ENCODE measurements around the gene MAP7.

MAP7 gene

DNA sequence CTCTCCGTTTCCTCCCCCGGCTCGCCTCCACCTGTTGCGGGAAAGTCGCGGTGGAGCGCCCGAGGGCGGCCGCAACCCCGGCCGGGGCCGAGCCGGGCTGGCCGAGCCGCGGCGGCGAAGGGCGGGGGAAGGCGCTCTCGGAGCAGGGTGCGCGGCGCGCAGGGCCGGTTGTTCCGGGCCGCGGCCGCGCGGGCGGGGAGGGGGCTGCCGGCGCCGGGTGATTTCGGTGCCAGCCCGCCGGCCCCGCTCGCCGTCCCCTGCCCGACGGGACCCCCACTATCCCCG lies 235 bp downstream of the MAP7 start:
- no peak for DNase-seq
- Mint-ChIP-seq H3K27ac (no peak overlapping the region), H3K27me3 (peaks cover 55% of the 10 kb centered on the region), H3K9me3 (no peaks in the 10 kb centered on the region), H3K4me1 (peaks cover 11% of the 10 kb centered on the region), H3K4me3 (peak overlapping the region; percentile 31), H3K36me3 (peaks cover 2% of the 10 kb centered on the region)
- CTCF ChIA-PET = interaction anchor here (0.6 to 3.1 kb wide), 4 partner anchors 10 to 55 kb away, joined by 3 to 10 read pairs (median 3); no protein-coding TSS in a partner anchor

DNA sequence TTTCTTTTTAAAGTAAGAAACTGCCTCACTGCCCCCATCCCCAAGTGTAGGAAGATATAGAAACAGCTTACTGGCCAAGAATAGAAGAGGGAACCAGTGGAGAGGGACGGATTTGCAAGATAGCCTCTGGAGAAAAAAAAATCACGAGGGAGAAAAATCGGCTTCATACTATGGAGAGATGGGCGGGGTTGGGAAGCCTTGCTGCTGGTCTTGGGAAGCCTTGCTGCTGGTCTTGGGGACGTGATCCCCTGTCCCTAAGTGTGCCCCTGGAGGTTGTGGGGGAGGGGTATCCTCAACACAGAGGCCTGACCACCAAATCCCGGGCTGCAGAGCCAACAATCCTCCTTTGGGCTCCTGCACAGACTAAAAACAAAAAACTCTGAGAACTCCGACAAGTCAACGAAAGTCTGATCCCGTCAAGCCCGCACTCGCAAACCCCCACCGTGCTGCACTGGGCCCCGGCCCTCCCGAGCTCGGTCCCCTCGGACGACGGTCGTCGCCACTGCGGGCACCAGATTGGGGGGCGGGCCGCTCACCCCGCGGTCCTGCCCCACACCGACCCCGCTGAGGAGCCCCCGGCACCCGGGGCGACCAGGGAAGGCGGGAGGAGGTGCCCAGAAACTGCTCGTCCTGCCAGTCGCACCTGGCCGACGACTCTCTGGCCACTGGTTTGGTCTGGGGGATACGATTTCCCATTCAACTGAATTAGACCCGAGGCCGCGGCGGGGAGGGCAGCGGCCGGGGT lies 750 bp downstream of the MAP7 start:
- Mint-ChIP-seq H3K9me3 (no peaks in the 10 kb centered on the region), H3K36me3 (no peaks in the 10 kb centered on the region), H3K27ac (no peak overlapping the region), H3K27me3 (peaks cover 60% of the 10 kb centered on the region), H3K4me1 (peaks cover 11% of the 10 kb centered on the region), H3K4me3 (peak overlapping the region; percentile 61)
- CTCF ChIA-PET = interaction anchor here (0.6 to 3.1 kb wide), 6 partner anchors 10 to 414 kb away, joined by 3 to 10 read pairs (median 3); no protein-coding TSS in a partner anchor
- DNase-seq = peak; percentile 26

DNA sequence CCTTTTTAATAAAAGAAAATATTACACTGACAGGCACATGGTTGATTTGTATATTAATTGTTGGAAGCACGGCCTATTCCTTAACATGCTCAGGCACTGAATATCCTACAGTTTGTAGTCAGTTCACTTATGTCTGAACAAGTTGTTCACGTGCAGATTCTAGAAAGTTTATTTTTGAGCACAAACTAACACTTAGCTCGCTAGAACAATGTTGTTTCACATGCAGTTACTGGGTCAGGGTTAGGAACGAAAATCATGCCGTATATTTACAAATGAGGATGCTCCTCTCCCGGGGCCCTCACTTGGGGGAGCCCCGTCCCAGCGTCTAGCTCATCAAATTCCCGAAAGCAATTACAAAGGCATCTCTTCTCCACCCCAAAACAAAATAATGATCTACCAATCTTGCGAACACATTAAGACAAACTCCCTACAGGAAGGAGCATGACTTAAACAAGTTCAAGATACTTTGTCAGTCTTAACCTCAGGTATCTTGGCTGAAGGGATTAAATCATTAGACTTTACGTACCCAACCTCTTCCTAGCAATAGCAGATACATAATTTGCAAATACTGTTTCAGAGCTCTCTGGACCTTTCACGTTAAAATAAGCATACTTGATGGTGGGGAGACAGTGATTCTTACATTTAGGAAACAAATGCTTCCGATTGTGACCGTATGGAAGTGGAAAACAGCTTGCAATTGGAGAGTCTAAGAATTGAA lies 1.5 kb downstream of the MAP7 start:
- Mint-ChIP-seq H3K4me3 (peak overlapping the region; percentile 61), H3K27ac (no peak overlapping the region), H3K9me3 (no peaks in the 10 kb centered on the region), H3K27me3 (peaks cover 67% of the 10 kb centered on the region), H3K36me3 (no peaks in the 10 kb centered on the region), H3K4me1 (peaks cover 11% of the 10 kb centered on the region)
- DNase-seq = no peak
- CTCF ChIA-PET = interaction anchor here (0.9 to 1.1 kb wide), 2 partner anchors 9 to 415 kb away, joined by 3 to 4 read pairs; no protein-coding TSS in a partner anchor

DNA sequence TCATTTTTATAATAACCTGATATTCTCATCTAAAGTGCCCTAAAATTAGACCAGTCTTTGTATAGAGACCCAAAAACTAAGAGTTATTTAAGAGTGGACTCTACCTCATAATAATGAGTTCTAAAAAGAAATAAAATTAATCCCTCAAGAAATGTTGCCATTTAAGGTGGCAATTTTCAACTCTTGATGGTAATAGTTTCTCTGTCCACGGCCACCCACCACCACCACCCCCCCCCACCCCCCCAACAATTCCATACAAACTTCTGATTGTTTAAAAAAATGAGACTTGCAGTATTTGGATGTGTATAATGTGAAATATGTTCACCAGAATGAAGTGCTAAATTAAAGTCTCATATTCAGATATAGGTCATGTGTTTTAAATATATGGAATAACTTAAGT lies 2.4 kb downstream of the MAP7 start:
- Mint-ChIP-seq H3K9me3 (no peaks in the 10 kb centered on the region), H3K27ac (no peak overlapping the region), H3K4me1 (peaks cover 11% of the 10 kb centered on the region), H3K36me3 (no peaks in the 10 kb centered on the region), H3K4me3 (no peak overlapping the region), H3K27me3 (peaks cover 74% of the 10 kb centered on the region)
- DNase-seq = no peak
- CTCF ChIA-PET = interaction anchor here (1.6 kb wide), 1 partner anchor 16 kb away, joined by 4 read pairs; no protein-coding TSS in a partner anchor

DNA sequence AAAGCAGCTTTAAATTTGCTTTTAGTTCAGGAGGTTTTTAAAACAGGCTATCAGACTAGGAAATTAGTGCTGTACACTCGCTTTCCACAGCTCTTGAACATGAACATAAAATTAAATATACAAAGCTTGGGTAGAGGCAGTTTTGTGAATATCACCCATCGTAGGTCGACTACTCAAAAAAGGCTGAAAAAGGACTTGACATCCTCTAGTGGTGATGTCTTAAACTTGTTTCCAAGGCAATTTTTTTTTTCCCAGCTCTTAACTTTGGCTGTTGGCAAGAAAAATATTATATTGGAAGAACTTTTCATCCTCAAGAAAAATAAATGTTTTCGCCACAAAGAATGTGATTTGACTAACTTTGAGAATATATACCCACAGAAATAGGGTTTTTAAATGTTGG lies 2.9 kb downstream of the MAP7 start:
- no peaks in the 10 kb centered on the region for H3K36me3 Mint-ChIP-seq
- H3K4me1 Mint-ChIP-seq = peaks cover 11% of the 10 kb centered on the region
- H3K27ac Mint-ChIP-seq = no peak overlapping the region
- H3K9me3 Mint-ChIP-seq = no peaks in the 10 kb centered on the region
- H3K27me3 Mint-ChIP-seq = peaks cover 71% of the 10 kb centered on the region
- CTCF ChIA-PET = interaction anchor here (0.7 to 1.6 kb wide), 5 partner anchors 15 to 220 kb away, joined by 3 to 7 read pairs (median 4); no protein-coding TSS in a partner anchor
- no peak for DNase-seq
- H3K4me3 Mint-ChIP-seq = no peak overlapping the region

DNA sequence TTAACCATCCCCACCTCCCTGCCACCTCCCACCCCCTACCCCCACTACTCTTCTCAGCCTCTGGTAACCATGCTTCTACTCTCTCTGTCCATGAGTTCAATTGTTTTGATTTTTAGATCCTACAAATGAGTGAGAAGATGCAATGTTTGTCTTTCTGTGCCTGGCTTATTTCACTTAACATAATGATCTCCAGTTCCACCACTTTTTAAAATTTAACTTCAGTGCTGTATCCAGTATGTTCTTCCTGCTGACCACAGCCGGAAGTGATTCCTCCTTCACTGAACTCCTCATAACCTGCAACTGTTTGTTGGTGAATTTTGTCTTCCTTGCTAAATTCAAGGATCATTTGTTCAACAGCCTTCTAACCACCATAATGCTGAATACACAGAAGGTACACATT lies 3.9 kb downstream of the MAP7 start:
- Mint-ChIP-seq H3K9me3 (no peaks in the 10 kb centered on the region), H3K4me3 (no peak overlapping the region), H3K36me3 (no peaks in the 10 kb centered on the region), H3K27ac (no peak overlapping the region), H3K4me1 (peaks cover 10% of the 10 kb centered on the region), H3K27me3 (peaks cover 66% of the 10 kb centered on the region)
- CTCF ChIA-PET = interaction anchor here (1.0 to 1.6 kb wide), 3 partner anchors 14 to 213 kb away, joined by 3 to 7 read pairs (median 4); no protein-coding TSS in a partner anchor
- DNase-seq = no peak

DNA sequence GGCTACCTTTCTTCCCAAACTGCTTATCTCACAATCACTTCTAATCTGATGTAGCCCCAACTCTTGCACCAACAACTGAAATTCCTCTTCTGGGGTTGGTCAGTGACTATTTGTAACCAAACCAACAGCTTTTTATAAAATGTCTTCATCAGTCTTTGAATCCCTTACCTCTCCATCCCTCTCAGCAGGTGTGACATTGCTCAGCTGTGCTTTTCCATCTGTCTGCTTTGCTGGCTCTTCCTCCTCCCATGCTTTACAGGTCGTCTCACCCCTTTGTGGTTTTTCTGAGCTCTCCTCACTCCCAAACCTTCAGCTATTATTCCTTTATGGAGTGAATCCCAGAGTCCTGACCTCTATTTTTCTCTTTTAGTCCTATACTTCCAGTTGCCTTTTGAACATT lies 5.9 kb downstream of the MAP7 start:
- CTCF ChIA-PET = interaction anchor here (0.9 kb wide), 1 partner anchor 18 kb away, joined by 3 read pairs; no protein-coding TSS in a partner anchor
- no peak overlapping the region for H3K27ac Mint-ChIP-seq
- H3K36me3 Mint-ChIP-seq = no peaks in the 10 kb centered on the region
- H3K9me3 Mint-ChIP-seq = no peaks in the 10 kb centered on the region
- peaks cover 4% of the 10 kb centered on the region for H3K4me1 Mint-ChIP-seq
- no peak overlapping the region for H3K4me3 Mint-ChIP-seq
- no peak for DNase-seq
- peaks cover 57% of the 10 kb centered on the region for H3K27me3 Mint-ChIP-seq

DNA sequence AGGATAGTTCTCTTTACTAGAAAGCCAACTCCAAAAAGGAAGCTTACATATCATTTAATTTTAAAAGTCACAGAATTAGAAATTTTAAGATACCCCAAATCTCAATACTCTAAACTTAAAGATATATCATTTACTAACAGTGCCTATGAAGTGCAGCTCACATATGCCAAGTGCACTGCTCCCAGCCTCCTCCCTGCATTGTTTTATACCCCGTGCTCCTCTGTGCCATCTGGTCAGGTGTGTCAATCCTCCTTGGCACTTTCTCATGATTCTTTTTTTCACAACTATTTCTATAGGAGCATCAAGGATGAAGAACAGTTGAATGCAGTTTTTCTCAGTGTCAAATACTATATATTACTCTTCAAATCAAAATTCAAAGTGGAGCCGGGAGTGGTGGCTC lies 8.8 kb downstream of the MAP7 start:
- Mint-ChIP-seq H3K4me1 (no peaks in the 10 kb centered on the region), H3K4me3 (no peak overlapping the region), H3K9me3 (no peaks in the 10 kb centered on the region), H3K27ac (no peak overlapping the region), H3K36me3 (no peaks in the 10 kb centered on the region), H3K27me3 (peaks cover 43% of the 10 kb centered on the region)
- CTCF ChIA-PET = interaction anchor here (0.9 kb wide), 1 partner anchor 15 kb away, joined by 4 read pairs; no protein-coding TSS in a partner anchor
- DNase-seq = no peak

DNA sequence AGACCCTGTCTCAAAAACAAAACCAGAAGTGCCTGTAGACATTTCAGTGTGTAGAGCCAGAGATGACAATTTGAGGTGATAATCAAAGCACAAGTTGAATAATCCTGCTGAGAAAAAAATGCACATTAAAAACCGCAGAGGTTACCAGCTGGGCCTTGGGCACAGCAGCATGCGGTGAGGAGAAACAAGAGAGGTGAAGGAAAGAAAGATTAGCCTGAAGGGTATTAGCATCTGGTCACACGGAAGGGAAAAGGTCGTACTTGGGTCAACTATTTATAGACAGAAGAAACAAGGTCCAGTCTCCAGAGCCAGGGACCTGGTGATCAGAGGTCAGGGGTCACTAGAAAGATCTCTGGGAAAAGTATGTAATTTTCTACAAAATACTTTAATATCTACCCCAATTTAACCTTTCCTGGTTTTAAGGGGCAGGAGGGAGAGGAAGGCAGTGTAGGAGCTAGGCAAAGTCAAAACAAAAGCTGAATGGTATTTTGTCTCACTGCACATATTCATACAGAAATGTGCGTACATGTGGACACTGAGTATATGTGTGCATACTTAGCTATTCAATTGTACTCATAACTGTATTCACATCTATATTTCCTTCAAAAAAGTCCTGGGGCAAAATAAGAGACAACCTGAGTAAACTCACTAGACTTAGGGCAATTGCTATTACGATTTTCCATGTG lies 10.1 kb downstream of the MAP7 start:
- Mint-ChIP-seq H3K36me3 (no peaks in the 10 kb centered on the region), H3K4me3 (no peak overlapping the region), H3K27ac (no peak overlapping the region), H3K9me3 (no peaks in the 10 kb centered on the region), H3K4me1 (peaks cover under 1% of the 10 kb centered on the region), H3K27me3 (peaks cover 35% of the 10 kb centered on the region)
- CTCF ChIA-PET = interaction anchor here (1.2 kb wide), 2 partner anchors 9 to 69 kb away, joined by 3 to 4 read pairs; no protein-coding TSS in a partner anchor
- DNase-seq = no peak

DNA sequence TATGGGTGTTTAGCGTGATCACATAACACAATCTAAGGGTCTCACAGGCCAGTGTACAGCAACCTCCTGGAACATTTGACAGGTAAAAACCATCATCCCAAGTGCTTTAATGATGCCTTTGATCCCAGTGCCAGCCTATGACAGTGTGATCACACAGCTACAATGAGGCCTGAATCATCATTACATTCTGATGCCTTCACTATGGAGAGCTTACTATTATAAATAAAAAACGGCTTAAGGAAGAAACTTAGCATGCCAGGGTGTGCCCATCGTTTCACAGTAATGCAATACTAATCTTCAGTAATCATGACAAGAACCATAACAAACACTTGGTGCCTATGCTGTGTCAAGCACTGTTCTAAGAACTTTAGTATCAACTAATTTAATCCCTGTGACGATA lies 11.4 kb downstream of the MAP7 start:
- DNase-seq = no peak
- no peak overlapping the region for H3K4me3 Mint-ChIP-seq
- no peaks in the 10 kb centered on the region for H3K36me3 Mint-ChIP-seq
- peaks cover 29% of the 10 kb centered on the region for H3K27me3 Mint-ChIP-seq
- no peak overlapping the region for H3K27ac Mint-ChIP-seq
- CTCF ChIA-PET = interaction anchor here (0.6 to 1.2 kb wide), 2 partner anchors 17 to 68 kb away, joined by 3 read pairs; no protein-coding TSS in a partner anchor
- peaks cover 2% of the 10 kb centered on the region for H3K4me1 Mint-ChIP-seq
- no peaks in the 10 kb centered on the region for H3K9me3 Mint-ChIP-seq

DNA sequence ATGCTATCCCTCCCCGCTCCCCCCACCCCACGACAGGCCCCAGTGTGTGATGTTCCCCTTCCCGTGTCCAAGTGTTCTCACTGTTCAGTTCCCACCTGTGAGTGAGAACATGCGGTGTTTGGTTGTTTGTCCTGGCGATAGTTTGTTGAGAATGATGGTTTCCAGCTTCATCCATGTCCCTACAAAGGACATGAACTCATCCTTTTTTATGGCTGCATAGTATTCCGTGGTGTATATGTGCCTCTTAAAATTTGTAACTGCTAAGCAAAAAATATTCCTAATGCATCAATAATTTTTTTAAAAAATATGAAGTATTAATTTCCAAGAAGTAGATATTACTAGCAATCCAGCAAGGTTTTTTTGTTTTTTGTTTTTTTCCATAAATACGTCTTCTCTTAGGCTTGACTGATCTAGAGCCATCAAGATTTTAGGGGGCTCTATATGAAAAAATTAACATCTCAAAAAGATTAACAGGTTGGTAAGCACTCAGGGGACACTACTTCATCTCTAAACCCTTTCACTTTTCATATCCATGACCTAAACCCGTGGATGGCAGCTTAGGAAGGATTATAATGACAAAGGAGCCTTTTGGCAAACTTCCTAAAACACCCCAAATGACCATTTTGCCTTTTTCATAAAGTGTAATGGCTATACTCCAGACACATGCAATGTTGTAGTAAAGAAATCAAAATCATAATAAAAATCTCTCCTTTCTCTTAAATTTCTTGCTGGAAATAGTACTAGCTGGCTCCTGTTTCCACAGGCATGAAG lies 14.2 kb downstream of the MAP7 start:
- Mint-ChIP-seq H3K4me1 (peaks cover 2% of the 10 kb centered on the region), H3K27ac (no peak overlapping the region), H3K4me3 (no peak overlapping the region), H3K36me3 (no peaks in the 10 kb centered on the region), H3K27me3 (peaks cover 16% of the 10 kb centered on the region), H3K9me3 (no peaks in the 10 kb centered on the region)
- CTCF ChIA-PET = interaction anchor here (1.4 kb wide), 1 partner anchor 10 kb away, joined by 3 read pairs; no protein-coding TSS in a partner anchor
- DNase-seq = no peak

DNA sequence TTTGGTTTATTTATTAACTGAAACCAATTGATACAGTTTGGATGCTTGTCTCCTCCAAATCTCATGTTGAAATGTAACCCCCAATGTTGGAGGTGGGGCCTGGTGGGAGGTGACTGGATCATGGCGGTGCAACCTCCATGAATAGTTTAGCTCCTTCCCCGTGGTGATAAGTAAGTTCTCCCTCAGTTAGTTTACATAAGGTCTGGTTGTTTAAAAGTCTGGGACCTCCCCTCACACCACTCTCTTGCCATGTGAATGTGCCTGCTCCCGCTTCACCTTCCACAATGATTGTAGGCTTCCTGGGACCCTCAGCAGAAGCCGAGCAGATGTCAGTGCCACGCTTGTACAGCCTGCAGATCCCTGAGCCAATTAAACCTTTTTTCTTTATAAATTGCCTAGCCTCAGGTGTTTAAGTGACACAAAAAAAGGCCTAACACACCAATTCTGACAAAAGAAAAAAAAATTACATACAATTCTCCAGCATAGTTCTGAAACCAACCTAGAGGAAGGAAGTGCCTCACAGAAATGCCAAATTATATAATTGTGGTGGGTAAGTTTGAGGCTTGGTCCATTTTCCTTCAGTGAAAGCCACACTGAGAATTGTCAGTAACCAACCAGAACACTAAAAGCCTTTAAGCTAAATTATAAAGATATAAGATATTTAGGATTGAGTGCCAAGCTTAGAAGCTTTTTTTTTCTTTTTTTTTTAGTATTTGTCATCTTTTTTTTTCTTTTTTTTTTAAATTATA lies 15.0 kb downstream of the MAP7 start:
- DNase-seq = no peak
- CTCF ChIA-PET = interaction anchor here (0.6 to 1.4 kb wide), 2 partner anchors 9 to 15 kb away, joined by 3 read pairs; partner anchors contain the start of gene MAP7
- Mint-ChIP-seq H3K27me3 (peaks cover 16% of the 10 kb centered on the region), H3K27ac (no peak overlapping the region), H3K4me1 (peaks cover 2% of the 10 kb centered on the region), H3K36me3 (no peaks in the 10 kb centered on the region), H3K9me3 (no peaks in the 10 kb centered on the region), H3K4me3 (no peak overlapping the region)

DNA sequence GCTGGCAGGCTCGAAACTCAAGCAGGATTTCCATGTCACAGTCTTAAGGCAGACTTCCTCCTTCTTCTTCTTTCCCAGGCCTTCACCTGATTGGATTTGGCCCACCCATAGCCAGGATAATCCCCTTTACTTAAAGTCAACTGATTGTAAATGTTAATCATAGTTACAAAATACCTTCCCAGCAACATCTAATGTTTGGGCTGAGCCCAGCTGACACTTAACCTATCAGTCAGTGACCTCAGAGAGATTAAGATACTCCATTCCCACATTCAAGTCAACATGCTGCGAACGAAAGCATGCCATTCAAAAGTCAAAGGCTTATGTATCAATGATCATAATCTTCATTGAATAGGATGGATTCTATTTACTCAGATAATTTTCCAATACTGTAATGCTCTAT lies 16.0 kb downstream of the MAP7 start:
- peaks cover 2% of the 10 kb centered on the region for H3K4me1 Mint-ChIP-seq
- no peaks in the 10 kb centered on the region for H3K9me3 Mint-ChIP-seq
- CTCF ChIA-PET = no interaction called here
- no peak overlapping the region for H3K27ac Mint-ChIP-seq
- DNase-seq = no peak
- peaks cover 8% of the 10 kb centered on the region for H3K27me3 Mint-ChIP-seq
- H3K36me3 Mint-ChIP-seq = no peaks in the 10 kb centered on the region
- no peak overlapping the region for H3K4me3 Mint-ChIP-seq

Data from activated naive CD4-positive, alpha-beta T cell treated with anti-CD3 and anti-CD28 coated beads, Interleukin-2, amount 10 ng/mL, durations not matched to agents 7 days and 5 days (primary cell).